Left renal cortex interstitium (tissue), 4 donors: ENCODE measurements around the gene RAB6B. TPM values are rescaled to one million over a fixed set of nuclear protein-coding genes. Genes with fewer than 3 reads are reported as not detected.

Experiments used
- DNase-seq, 4 donors: peaks; one replicate each; pipeline ENCODE4 v3.0.0-alpha.2; 2013; ENCODE audit warnings: low read depth in 4 of 4, low spot score in 2 of 4, missing footprints in 1 of 4
- polyA plus RNA-seq, 4 donors: library from polyadenylated mRNA; unstranded; fragments of 120-200 nt; gene quantifications; one replicate each; pipeline ENCODE4 v1.2.1, GENCODE V29; 2013; ENCODE audit not compliant: insufficient read length in 4 of 4

RAB6B gene
- polyA plus RNA-seq, 4 donors = 15.8 to 17.8 (median 16.8) TPM

DNA sequence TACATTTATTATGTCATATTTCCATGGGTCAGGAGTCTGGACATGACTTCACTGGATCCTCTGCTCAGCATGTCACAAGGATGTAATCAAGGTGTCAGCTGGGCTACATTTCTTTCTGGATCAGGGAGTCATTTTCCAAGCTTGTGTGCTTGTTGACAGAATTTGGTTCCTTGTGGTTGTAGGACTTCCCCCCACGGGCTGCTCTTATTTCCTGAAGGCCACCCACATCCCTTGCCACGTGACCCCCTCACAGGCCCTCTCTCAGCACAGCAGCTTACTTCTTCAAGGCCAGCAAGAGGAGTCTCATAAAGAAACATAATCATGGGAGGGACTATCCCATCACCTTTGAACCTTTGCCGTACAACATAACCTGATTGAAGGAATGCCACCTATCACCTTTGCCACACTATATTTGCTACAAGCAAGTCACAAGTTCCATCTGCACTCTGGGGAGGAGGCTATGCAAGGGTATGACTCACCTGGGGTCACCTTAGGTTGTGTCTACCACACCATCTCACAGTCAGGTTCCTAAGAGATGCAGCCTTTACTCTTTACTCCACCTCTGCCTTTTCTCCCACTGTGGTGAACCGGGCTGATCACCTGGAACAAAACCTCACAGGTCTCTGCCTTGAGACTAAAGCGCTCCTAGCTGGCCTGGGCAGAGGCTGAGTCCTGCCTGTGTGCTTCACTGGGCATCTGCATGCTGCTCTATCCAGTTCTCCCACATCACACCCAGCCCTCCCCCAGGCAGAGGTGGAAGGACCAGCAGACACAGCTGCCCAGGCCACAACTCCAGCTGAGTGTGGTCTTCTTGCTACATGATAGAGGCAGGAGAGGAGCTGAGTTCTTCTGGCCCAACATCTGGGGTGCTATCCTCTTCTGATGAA is 13.5 kb downstream of the RAB6B start:
- no peak for DNase-seq

DNA sequence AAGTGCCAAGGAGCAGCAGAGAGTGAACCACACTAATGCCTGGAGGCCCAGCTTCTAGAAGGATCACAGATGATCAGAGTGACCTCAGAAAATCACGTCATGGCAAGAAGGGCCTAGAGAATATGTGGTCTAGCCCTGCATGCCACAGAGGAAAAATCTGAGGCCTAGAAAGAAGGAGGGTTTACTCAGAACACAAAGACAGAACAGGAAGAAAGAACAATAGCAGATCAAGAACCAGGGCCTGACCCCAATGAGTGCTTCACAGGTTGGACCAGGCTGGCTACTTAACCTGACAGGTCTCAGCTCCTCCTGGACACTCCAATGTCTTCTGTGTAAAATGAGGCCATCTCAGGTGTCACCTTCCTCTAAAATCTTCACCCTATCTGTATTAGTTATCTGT is 14.2 kb downstream of the RAB6B start:
- DNase-seq = no peak

DNA sequence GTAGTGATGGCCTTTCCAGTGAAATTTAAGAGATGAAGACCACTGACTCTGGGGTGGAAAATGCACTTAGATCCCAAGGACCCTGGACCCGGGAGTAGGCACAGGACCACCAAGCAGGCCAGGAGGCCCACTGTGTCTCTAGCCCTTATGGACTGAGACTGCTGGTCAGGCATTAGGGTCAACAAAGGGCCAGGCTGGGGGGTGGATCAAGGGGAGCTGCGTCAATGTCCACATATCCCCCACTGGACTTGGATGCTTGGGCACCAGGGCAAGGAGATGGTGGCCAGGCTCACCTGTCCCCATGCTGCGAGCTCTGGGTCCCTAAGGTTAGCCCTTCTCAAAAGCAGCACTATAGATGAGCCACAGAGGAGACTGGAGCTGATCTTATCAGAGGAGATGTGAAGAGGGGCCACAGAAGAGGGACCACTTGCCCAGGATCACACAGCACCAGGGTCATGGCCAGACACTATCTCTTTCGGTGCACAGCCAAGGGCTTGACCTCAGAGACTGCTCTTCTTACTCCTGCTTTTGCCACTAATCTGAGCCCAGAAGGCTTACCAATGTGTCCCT is 14.7 kb downstream of the RAB6B start:
- no peak for DNase-seq

DNA sequence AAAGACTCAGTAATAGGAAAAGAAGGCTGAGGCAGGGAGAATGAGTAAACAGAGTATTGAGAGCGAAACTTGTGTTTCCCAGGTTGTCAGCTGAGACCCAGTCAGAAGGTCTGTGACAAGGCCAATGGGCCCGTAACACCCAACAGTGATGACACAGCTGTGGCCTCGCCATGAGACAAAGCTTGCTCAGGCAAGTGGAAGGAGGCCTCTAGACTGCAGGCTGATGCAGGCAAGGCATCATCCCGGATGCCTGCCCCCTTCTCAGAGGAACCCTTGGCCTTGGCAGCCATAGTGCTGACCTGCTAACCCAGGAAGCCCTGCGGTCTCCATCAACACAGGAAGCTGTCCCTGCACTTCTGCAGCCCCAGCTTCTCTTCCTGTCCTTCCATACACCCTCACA is 15.4 kb downstream of the RAB6B start:
- no peak for DNase-seq

DNA sequence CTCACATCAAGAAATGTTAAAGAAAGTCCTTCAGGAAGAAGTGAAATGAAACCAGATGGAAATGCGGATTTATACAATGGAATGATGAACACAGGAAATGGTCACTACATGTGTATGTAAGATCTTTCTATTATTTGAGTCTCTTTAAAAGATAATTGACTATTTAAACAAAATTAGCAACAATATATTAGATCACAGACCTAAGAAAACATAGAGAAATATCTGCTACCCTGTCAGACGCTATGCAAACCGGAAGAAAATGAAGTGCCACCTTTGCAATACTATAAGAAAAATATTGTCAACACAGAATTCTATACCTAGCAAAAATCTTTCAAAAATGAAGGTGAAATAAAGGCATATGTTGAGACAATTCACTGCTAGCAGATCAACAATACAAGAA is 17.2 kb downstream of the RAB6B start:
- no peak for DNase-seq

DNA sequence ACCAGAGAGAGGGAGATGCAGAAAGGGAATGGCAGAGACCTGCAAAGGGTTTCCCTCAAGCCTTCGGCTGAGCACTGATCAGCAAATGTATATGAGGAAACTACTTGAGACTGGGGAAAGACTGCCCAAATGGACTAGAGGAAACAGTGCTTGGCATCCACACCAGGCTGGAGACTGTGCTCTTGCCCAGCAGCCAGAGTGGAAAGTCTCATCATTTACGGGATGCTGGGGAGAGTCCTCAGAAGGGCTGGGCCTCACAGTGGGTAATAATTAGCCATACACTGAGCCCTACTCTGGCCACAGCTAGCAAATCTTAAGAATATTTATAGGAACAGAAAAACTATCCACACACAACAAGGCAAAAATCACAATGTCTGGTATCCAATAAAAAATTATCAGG is 18.5 kb downstream of the RAB6B start:
- DNase-seq = no peak

DNA sequence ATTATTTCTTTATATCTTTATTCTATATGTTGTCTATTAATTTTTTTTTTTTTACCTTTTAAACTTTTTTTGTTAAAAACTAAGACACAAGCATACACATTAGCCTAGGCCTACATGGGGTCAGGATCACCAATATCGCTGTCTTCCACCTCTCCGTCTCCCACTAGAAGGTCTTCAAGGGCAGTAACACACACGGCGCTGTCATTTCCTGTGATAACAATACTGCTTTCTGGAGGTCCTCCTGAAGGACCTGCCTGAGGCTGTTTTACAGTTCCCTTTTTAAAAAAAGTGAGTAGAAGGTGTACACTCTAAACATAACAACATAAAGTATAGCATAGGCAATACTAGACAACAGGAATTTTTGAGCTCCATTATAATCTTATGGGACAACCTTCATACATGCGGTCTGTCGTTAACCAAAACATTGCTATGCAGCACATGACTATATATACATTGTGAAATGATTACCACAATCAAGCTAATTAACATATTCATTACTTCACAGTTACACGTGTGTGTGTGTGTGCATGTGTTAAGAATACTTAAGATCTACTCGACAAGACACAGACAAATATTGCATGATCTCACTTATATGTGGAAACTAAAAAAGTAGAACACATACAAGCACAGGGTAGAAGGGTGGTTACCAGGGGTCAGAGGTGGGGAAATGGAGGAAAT is 20.8 kb downstream of the RAB6B start:
- DNase-seq = no peak

DNA sequence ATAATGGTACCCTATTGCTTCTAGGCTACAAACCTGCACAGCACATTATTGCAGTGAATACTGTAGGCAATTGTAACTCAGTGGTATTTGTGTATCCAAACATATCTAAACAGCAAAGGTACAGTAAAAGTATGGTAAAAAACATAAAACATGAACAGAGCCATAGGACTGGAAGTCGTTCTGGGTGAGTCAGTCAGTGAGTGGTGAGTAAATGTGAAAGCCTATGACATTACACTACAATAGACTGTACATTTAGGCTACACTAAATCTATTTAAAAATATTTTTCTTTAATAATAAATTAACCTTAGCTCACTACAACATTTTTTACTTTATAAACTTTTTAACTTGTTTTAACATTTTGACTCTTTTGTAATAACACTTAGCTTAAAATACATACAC is 21.3 kb downstream of the RAB6B start:
- DNase-seq = no peak

DNA sequence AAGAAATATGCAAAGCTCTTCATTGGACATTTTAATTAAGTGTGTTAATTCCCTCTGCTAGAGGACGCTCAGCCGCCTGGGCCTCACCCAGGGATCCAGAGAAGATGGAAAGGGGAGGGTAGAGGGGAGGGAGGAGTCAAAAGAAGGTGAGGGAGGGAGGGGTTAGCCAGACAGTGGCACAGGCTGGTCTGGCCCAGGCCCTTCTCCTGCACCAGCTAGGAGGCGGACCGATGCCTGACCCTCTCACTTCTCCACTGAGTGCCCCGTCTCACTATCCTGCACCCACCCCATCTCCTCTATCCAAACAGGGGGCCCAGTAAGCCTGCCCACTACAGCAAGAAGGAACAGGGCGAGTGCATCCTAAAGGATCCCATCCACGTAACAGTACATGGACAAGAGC is 22.9 kb downstream of the RAB6B start:
- DNase-seq = no peak

DNA sequence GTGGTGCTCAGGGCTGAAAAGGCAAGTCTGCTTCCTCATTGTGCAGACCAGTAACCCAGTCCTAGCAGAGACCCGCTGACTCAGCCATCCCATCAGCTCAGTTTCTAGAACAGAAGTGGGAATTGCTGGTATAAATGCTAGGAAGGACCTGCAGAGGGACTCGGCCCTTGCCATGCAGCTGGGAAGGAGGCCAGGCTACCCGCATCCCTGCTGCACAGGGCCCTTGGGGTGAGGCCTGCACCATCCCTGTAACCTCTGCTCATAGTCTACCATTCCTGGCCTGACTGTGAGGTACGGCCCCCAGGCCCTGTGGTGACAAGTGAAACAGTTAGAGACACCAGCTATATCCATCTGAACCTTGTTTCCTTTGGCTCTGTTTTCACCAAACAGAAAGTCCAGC is 23.5 kb downstream of the RAB6B start:
- no peak for DNase-seq

DNA sequence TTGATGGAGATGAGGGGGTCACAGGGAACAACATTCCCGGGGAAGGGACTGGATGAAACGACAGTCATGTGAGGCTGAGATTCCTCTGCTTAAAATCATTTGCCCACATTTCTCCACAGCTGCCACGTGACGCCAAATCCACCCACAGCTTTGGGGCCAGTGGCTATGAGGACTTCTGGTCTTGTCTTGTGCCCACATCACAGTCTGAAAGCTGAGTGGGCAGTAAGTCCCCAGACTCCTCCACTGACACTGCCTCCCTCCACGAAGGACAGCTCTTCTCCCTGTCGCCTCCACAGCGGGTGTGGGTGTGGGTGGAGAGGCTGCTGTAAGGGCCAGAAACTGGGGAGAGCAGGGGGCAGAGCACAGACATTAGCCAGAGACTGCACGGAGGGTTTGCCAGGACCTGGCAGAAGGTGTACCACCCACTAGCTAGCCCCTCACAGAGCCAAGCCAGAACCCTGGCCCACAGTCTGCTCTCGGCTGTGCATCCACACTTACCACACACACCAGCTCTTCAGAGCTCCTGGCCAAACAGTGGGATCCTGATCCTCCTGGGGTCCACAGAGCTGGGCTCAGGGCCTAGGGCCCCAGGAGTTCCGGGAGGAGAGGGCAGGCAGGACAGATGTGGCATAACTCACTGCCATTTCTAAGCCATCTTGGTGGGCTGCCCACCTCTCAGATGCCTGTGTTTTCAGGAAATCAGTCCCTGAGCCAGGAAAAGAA is 24.2 kb downstream of the RAB6B start:
- no peak for DNase-seq

DNA sequence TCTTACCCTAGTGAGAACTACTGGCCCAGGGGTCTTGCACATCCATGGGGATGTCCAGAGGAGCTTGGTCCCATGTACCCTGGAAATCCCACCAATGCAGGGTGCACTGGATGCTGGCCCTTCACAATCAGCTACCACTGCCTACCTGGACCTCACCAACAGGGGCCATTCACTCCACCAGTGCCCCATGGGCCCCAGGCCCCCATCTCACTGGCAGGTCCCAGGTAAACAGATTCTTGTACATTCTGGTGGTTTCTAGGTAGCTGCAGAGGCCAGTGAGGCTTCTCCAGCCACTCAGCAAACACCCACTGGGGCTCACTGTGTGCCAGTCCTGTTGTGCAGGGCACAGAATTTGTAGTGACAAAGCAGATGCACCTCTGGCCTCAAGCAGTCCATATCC is 24.9 kb downstream of the RAB6B start:
- DNase-seq = no peak

DNA sequence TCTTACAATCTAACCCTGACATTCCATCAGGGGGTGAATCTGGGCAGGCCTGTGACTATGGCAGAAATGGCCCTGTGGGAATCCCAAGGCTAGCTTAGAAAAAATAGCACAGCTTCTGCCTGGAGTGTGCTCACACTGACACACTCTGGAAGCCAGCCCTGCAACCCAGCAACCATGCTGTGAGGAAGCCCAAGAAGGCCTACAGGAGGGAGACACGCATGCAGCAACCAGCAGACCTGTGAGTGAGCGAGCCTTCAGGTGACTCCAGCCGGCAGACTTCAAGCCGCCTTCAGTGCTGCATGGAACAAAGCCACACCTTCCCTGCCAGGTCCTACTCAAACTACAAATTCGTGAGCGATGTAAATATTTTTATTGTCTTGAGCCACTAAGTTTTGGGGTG is 26.1 kb downstream of the RAB6B start:
- DNase-seq = no peak

DNA sequence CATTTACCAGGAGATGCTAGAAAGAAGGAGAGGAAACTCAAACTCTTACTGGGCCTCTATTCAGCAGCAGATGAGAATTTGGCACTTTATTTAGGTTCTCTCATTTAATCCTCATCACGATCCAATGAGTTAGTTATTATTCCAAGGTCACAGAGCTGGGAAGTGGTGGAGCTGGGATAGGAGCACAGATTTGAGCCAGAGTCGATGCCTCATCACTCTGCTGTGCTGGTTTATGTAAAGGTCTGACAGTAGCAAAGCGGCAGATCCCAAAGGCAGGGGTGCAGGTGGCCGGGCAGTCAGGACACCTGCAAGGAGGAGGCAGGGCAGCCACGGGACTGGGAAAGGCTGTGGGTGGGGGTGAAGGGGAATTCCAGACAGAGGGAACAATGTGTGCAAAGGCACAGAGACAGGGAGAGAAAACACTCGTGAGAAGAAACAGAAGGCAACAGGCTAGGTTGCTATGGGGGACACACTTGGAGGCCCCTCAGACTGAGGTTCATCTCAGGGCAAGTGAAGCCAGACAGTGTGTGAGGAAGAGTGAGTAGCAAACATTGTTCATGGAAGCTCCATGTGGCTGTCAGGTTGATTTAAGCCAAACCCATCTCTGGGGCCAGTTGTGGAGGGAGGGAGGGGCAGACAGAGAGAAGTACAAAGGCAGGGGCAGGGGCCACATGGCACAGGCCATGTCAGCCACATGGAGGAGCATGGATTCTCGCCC is 26.8 kb downstream of the RAB6B start:
- no peak for DNase-seq

DNA sequence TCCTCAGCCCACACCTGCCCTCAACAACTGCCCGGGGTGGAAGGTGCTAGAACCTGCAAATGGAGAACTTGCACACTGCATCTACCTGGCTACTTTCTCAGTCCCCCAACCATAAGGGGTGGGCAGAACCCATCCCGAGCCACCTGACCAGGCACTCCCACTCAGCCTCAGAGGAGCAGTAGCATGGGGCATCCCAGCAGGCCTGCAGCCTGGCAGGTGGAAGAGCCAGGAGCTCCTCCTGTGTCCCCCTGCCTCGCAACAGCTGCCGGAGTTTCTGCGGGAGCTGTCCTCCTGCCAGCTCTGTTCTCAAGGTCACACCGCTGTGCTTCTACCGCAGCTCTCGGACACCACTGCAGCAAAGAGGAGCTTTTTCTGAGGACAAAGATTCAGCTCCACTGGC is 27.5 kb downstream of the RAB6B start:
- no peak for DNase-seq

DNA sequence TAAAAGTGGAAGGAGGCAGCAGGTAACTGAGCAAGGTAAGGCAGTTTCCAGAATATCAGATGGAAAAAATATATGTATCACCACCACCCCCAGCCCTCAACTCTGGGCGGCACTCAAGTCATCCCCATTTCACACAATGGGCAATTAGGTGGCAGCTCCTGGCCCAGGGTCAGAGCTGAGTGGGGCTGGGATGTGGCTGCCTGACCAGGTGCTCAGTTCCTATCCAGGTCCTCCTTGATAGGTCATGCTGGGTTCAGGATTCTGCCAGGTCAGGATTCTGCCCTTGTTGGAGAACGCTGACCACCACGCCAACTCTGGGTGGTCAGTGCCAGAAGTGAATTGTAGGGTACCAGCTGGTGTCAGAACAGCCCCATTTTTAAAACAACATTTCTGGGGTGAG is 29.5 kb downstream of the RAB6B start:
- no peak for DNase-seq

DNA sequence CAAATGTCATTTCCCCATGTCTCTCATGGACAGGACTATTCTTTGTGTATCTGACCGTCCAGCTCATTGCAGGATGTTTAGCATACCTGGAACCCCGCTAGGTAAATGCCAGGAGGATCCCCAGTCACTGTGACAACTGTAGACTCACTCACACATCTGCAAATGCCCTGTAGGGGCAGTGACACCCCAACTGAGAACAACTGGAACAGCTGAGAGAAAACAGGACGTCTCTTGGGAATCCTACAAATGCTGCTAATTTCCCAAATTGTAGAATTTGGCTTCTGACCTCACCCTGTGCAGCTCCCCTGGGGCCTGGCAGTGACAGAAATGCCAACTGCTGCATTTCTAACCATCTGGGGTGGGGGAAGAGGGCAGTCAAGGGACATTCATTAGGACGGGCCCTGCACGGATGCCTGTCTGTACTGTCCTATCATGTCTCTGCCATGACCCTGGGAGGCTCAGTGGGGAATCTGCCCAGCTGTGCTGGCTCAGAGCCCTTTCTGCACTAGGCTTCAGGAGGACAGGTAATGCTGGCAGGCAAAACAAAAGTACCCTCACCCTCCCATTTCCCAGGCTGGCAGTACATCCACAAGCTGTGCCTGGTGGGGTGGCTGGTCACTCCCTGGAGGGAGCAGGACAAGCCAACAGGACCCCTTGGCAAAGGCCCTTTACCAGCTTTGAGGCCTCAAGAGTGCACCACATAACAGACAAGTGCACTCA is 30.4 kb downstream of the RAB6B start:
- DNase-seq = no peak

DNA sequence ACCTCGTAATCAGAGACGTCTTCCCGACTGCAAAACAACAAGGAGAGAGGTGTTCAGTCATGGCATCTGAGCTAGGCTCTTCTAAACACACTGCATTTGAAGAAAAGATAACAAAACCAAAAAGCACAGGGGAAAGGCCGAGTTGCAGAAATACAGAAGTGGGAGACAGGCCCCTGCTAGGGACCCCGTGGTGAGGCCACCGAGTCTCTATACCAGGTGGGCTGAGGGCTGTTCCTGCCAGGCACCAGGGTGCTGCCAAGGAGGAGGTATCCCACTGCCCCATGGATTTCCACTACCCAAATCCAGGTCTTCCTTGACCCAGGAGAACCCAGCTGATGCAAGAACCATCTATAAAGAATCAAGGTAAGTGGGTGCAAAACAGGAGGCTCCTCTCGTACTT is 31.1 kb downstream of the RAB6B start:
- no peak for DNase-seq

DNA sequence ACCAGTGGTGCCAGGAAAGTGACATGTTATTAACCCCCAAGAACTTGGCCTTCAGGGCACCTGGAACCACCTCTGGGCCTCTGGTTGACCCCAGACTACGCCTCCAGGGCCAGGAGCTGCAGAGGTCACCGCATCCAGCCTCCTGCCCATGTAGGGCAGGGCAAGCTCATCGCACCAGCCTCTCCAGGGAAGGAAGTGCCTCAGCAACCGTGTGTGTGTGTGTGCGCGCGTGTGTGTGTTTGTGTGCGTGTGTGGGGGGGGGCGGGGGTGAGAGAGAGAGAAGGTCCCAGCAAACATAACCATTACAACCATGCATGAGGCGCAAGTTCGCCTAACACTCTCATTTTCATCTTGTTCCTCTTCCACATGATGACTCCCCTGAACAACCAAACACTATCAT is 31.8 kb downstream of the RAB6B start:
- no peak for DNase-seq

DNA sequence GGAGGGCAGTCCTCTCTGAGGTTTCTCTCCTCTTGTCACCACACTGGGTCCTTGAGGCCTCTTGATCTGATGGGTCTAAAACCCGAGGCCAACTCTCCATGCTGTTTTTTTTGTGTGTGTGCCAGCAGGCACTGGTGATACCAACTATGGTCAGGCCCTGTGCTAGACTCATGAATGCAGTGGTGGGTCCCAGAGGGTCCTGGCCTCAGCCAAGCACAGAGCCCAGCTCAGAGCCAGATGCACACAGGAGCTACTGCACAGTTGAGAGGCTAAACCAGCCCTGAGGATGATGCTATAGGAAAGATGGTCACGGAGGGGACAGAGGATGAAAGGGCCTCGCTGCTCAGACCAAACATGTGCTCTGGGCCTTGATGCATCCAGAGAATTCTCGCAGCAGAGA is 33.5 kb downstream of the RAB6B start:
- no peak for DNase-seq
